ENCODE data around the gene WWOX. TPM values are rescaled to one million over a fixed set of nuclear protein-coding genes. Genes with fewer than 3 reads are reported as not detected.

Gene WWOX
- total and polyA plus RNA-seq, 2 donors (not counting 1 experiment from before 2014, with no cell fraction given): 10.5 to 42.3 TPM

DNA sequence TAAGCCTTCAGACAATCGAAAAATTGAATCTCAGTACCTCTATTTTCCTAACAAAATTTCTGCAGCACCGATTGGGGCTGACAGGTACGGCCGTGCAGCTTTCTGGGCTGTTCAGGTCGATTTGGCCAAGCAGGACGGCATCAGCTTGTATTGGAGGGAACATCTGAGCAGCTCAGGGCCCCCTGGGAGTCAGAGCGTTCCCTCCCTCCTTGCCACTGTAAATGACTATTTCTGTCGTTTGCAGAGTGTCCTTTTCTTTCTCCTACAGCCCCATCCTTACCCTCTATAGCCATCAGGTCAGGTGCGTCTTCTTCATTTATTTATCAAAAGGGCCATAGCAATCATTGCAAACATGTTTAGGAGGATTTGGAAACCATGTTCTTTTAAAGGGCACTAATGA lies 731.1 kb downstream of the WWOX start:
- intact Hi-C loops (cut with micrococcal nuclease): no loop called here
- no peaks in the 10 kb centered on the region for H3K4me1 ChIP-seq (ENCODE audit: control insufficient read depth in 2 of 2, insufficient read depth in 2 of 2, low read length in 2 of 2)
- H3K27me3 ChIP-seq (replicated peaks in 1 of 4; ENCODE audit: control extremely low read depth in 1 of 4, control insufficient read depth in 3 of 4, insufficient read depth in 4 of 4, low read length in 3 of 4): no peaks in the 10 kb centered on the region

GRCh38 chr16:78832100-78832499 lies 732.6 kb downstream of the WWOX start:
- no peaks in the 10 kb centered on the region for H3K27me3 Mint-ChIP-seq
- TF ChIP-seq EZH2 (IDR thresholded peaks at IDR 0.05; ENCODE audit: borderline replicate concordance, insufficient read depth, low read depth, low read length, poor library complexity, severe bottlenecking) (no peak), CTCF (IDR thresholded peaks at IDR 0.05) (no peak)
- ATAC-seq (ENCODE audit: low read depth): no peak
- no peak for DNase-seq
- H3K9me3 ChIP-seq (ENCODE audit: control extremely low read depth in 1 of 3, control insufficient read depth in 2 of 3, insufficient read depth in 1 of 3, low read length in 2 of 3): no peaks in the 10 kb centered on the region
- no peak overlapping the region for H3K27ac Mint-ChIP-seq
- H3K36me3 ChIP-seq (replicated peaks in 1 of 2; ENCODE audit: control extremely low read depth in 1 of 2, control insufficient read depth in 1 of 2, extremely low read depth in 1 of 2, insufficient read depth in 2 of 2, low read length in 1 of 2): no peaks in the 10 kb centered on the region
- ChIA-PET POLR2A (no interaction called here), CTCF (no interaction called here)
- H3K4me1 ChIP-seq (ENCODE audit: control insufficient read depth in 2 of 2, insufficient read depth in 2 of 2, low read length in 2 of 2): no peaks in the 10 kb centered on the region
- no peaks in the 10 kb centered on the region for H3K79me2 ChIP-seq (ENCODE audit: control insufficient read depth, insufficient read depth, low read length)
- no peak overlapping the region for H3K4me3 Mint-ChIP-seq
- H3K27ac ChIP-seq (ENCODE audit: low read length in 2 of 2): no peak overlapping the region
- intact Hi-C loops (cut with micrococcal nuclease): no loop called here
- no peak overlapping the region for H3K9ac ChIP-seq (ENCODE audit: low read length)
- WGBS (ENCODE audit: insufficient coverage): 88% methylated on average over 1 of the region's 2 CpGs
- H3K9me3 Mint-ChIP-seq (ENCODE audit: insufficient read depth): no peaks in the 10 kb centered on the region
- no peak overlapping the region for H3K4me2 ChIP-seq (replicated peaks; ENCODE audit: low read depth, low read length, poor library complexity, severe bottlenecking)
- H3K27me3 ChIP-seq (replicated peaks in 1 of 4; ENCODE audit: control extremely low read depth in 1 of 4, control insufficient read depth in 3 of 4, insufficient read depth in 4 of 4, low read length in 3 of 4): no peaks in the 10 kb centered on the region
- peaks cover 5% of the 10 kb centered on the region for H4K20me1 ChIP-seq (ENCODE audit: control insufficient read depth, insufficient read depth, low read length, poor library complexity, severe bottlenecking)
- no peak overlapping the region for H2AFZ ChIP-seq (ENCODE audit: insufficient read depth, low read depth, low read length, poor library complexity, severe bottlenecking)
- no peak overlapping the region for H3K4me3 ChIP-seq (ENCODE audit: control extremely low read depth in 1 of 5, extremely low read depth in 1 of 5, insufficient read depth in 1 of 5, low read depth in 2 of 5, low read length in 4 of 5)
- no peaks in the 10 kb centered on the region for H3K4me1 Mint-ChIP-seq

More for the DNA sequence above, 731.1 kb downstream of the WWOX start:
- WGBS (ENCODE audit: insufficient coverage): 82% methylated on average over 8 of the region's 9 CpGs
- Histone ChIP-seq H4K20me1 (ENCODE audit: control insufficient read depth, insufficient read depth, low read length, poor library complexity, severe bottlenecking) (peaks cover 5% of the 10 kb centered on the region), H3K9me3 (ENCODE audit: control extremely low read depth in 1 of 3, control insufficient read depth in 2 of 3, insufficient read depth in 1 of 3, low read length in 2 of 3) (peaks cover 0 to 2% (median 0%) of the 10 kb centered on the region in 3 donors), H3K36me3 (replicated peaks in 1 of 2; ENCODE audit: control extremely low read depth in 1 of 2, control insufficient read depth in 1 of 2, extremely low read depth in 1 of 2, insufficient read depth in 2 of 2, low read length in 1 of 2) (no peaks in the 10 kb centered on the region), H3K4me2 (replicated peaks; ENCODE audit: low read depth, low read length, poor library complexity, severe bottlenecking) (no peak overlapping the region), H3K9ac (ENCODE audit: low read length) (no peak overlapping the region), H2AFZ (ENCODE audit: insufficient read depth, low read depth, low read length, poor library complexity, severe bottlenecking) (no peak overlapping the region), H3K79me2 (ENCODE audit: control insufficient read depth, insufficient read depth, low read length) (no peaks in the 10 kb centered on the region), H3K27ac (ENCODE audit: low read length in 2 of 2) (no peak overlapping the region), H3K4me3 (ENCODE audit: control extremely low read depth in 1 of 5, extremely low read depth in 1 of 5, insufficient read depth in 1 of 5, low read depth in 2 of 5, low read length in 4 of 5) (no peak overlapping the region)
- H3K27ac Mint-ChIP-seq: no peak overlapping the region
- no peak overlapping the region for H3K4me3 Mint-ChIP-seq
- no peaks in the 10 kb centered on the region for H3K9me3 Mint-ChIP-seq (ENCODE audit: insufficient read depth)
- no peaks in the 10 kb centered on the region for H3K4me1 Mint-ChIP-seq
- no peaks in the 10 kb centered on the region for H3K27me3 Mint-ChIP-seq
- CTCF ChIA-PET: no interaction called here
- POLR2A ChIA-PET: no interaction called here
- TF ChIP-seq EZH2 (IDR thresholded peaks at IDR 0.05; ENCODE audit: borderline replicate concordance, insufficient read depth, low read depth, low read length, poor library complexity, severe bottlenecking) (no peak), CTCF (IDR thresholded peaks at IDR 0.05) (no peak)
- ATAC-seq (ENCODE audit: low read depth) (no peak), DNase-seq (no peak)
